Measurements from ENCODE around the gene ANKRD24. TPM values are rescaled to one million over a fixed set of nuclear protein-coding genes. Genes with fewer than 3 reads are reported as not detected.
A peak's percentile ranks its signal among the peaks of the same experiment; 100 is the strongest.

ANKRD24 gene
- total and polyA plus RNA-seq, 2 of the 13 experiments (the other 11 are each of a cell fraction or from before 2014, with no cell fraction given), result 0.13 to 0.24 TPM

- 0 out of 2 replicates have a peak, but pooled peaks have one; percentile 52 for TF ChIP-seq TFDP2 (CRISPR knock-in tag; IDR thresholded peaks at IDR 0.05)
- TF ChIP-seq, protein P1, sequence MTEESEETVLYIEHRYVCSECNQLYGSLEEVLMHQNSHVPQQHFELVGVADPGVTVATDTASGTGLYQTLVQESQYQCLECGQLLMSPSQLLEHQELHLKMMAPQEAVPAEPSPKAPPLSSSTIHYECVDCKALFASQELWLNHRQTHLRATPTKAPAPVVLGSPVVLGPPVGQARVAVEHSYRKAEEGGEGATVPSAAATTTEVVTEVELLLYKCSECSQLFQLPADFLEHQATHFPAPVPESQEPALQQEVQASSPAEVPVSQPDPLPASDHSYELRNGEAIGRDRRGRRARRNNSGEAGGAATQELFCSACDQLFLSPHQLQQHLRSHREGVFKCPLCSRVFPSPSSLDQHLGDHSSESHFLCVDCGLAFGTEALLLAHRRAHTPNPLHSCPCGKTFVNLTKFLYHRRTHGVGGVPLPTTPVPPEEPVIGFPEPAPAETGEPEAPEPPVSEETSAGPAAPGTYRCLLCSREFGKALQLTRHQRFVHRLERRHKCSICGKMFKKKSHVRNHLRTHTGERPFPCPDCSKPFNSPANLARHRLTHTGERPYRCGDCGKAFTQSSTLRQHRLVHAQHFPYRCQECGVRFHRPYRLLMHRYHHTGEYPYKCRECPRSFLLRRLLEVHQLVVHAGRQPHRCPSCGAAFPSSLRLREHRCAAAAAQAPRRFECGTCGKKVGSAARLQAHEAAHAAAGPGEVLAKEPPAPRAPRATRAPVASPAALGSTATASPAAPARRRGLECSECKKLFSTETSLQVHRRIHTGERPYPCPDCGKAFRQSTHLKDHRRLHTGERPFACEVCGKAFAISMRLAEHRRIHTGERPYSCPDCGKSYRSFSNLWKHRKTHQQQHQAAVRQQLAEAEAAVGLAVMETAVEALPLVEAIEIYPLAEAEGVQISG (CRISPR knock-in tag; IDR thresholded peaks at IDR 0.05), result peak; percentile 96
- no peak for TF ChIP-seq GPBP1L1 (CRISPR knock-in tag; IDR thresholded peaks at IDR 0.05)
- no peak for TF ChIP-seq JUN (CRISPR knock-in tag; IDR thresholded peaks at IDR 0.05)
- peak; percentile 40; the same call in 1 of the 2 replicates for TF ChIP-seq ATF7-NPFF (CRISPR knock-in tag; IDR thresholded peaks at IDR 0.05; ENCODE audit: low read depth)
- 0 out of 2 replicates have a peak, but pooled peaks have one; percentile 44 for TF ChIP-seq ZNF550 (CRISPR knock-in tag; IDR thresholded peaks at IDR 0.05; ENCODE audit: borderline replicate concordance)
- peak; percentile 64 for TF ChIP-seq CREB1 (IDR thresholded peaks at IDR 0.05)
- peak; percentile 91 for TF ChIP-seq CREB1 (CRISPR knock-in tag; IDR thresholded peaks at IDR 0.05)
- peak; percentile 51; the same call in 1 of the 2 replicates for TF ChIP-seq ZNF431 (CRISPR knock-in tag; IDR thresholded peaks at IDR 0.05; ENCODE audit: borderline replicate concordance, low read depth)
- peak; percentile 72 for TF ChIP-seq ZMYM4 (CRISPR knock-in tag; IDR thresholded peaks at IDR 0.05)
- peak; percentile 39; the same call in 1 of the 2 replicates for TF ChIP-seq TFE3 (CRISPR knock-in tag; IDR thresholded peaks at IDR 0.05)
- TF ChIP-seq BRD4 (CRISPR knock-in tag; IDR thresholded peaks at IDR 0.05), result no peak
- peak; percentile 98 for TF ChIP-seq PHF20 (CRISPR knock-in tag; IDR thresholded peaks at IDR 0.05)
- peak; percentile 70; the same call in 1 of the 2 replicates for TF ChIP-seq ZNF792 (CRISPR knock-in tag; IDR thresholded peaks at IDR 0.05)
- peak; percentile 90; the same call in 1 of the 2 replicates for TF ChIP-seq ARHGAP35 (CRISPR knock-in tag; IDR thresholded peaks at IDR 0.05; ENCODE audit: borderline replicate concordance)
- no peak for TF ChIP-seq ZNF296 (CRISPR knock-in tag; conservative IDR thresholded peaks at IDR 0.05)
- peak; percentile 79 for TF ChIP-seq RBM39 (IDR thresholded peaks at IDR 0.05; ENCODE audit: low read depth, low read length, poor library complexity, severe bottlenecking)
Observed at GRCh38 chr19:4182084-4182810, at the start of gene ANKRD24, which contains the start of gene SIRT6 (continued).
